ACC112 (cell line): ENCODE results near the gene VTN.

Experiments used
- H2AFZ ChIP-seq: fragments of 200-600 bp; sonication (generic); one replicate; pipeline ENCODE4 v1.6.0; 2017; ENCODE audit warnings: antibody characterized with exemption, low read length; ENCODE audit not compliant: unreplicated experiment
- H3K27ac ChIP-seq: fragments of 200-600 bp; sonication (generic); 2 replicates; pipeline ENCODE4 v1.5.1; 2014; ENCODE audit warnings: low read depth, mild to moderate bottlenecking, antibody characterized with exemption, low read length, moderate library complexity
- H3K27me3 ChIP-seq: fragments of 200-600 bp; sonication (generic); 2 replicates; pipeline ENCODE4 v1.6.1; 2014; ENCODE audit warnings: mild to moderate bottlenecking, antibody characterized with exemption, low read length, moderate library complexity, mixed read lengths; ENCODE audit not compliant: insufficient read depth
- H3K36me3 ChIP-seq: fragments of 200-600 bp; sonication (generic); 2 replicates; pipeline ENCODE4 v1.6.1; 2016; ENCODE audit warnings: mild to moderate bottlenecking, antibody characterized with exemption, low read length, moderate library complexity, mixed read lengths; ENCODE audit not compliant: insufficient read depth
- H3K4me1 ChIP-seq: fragments of 200-600 bp; sonication (generic); one replicate; pipeline ENCODE4 v1.6.1; 2016; ENCODE audit warnings: low read length, mixed read lengths; ENCODE audit not compliant: insufficient read depth, unreplicated experiment, control insufficient read depth
- H3K4me3 ChIP-seq: fragments of 200-600 bp; sonication (generic); 2 replicates; pipeline ENCODE4 v1.5.1; 2014; ENCODE audit warnings: mild to moderate bottlenecking, low read depth, low read length
- H3K79me2 ChIP-seq: fragments of 200-600 bp; sonication (generic); one replicate; pipeline ENCODE4 v1.6.0; 2016; ENCODE audit warnings: low read length; ENCODE audit not compliant: control insufficient read depth, unreplicated experiment, insufficient read depth

Gene VTN

GRCh38 chr17:28333083-28333746 is 36.9 kb downstream of the VTN start:
- no peaks in the 10 kb centered on the region for H3K27me3 ChIP-seq
- H3K4me1 ChIP-seq = peaks cover 26% of the 10 kb centered on the region
- no peak overlapping the region; the same call in 1 of the 2 replicates for H3K4me3 ChIP-seq
- peaks cover 10% of the 10 kb centered on the region; the same call in 1 of the 2 replicates for H3K36me3 ChIP-seq
- H3K79me2 ChIP-seq = peaks cover 52% of the 10 kb centered on the region
- H3K27ac ChIP-seq = no peak overlapping the region
- H2AFZ ChIP-seq = no peak overlapping the region

DNA sequence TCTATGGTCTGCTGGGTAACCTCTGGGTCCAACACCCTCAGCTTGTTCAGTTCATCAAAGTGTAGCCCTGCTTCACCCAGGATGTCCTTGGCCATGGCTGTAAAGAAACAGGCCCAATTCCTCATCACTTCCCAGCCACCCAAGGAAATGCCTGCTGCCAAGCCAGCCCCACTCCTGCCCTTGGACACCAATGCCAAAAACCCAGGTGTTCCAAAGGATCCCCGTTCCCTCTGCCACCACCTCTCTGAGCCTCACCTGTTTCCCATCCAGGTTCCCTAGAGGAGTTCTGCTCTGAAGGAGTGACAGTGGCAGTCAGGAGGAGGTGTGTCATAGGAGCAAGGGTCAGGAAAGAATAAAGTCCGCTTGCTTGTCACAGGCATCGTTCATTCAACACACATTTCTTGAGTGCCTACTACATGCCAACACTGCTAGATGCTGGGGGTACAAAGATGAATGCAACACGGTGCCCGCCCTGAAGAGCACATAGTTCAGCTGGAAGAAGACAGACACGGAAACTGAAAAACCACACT is 38.2 kb downstream of the VTN start:
- H3K4me3 ChIP-seq = no peak overlapping the region
- H3K4me1 ChIP-seq = peaks cover 16% of the 10 kb centered on the region
- no peaks in the 10 kb centered on the region for H3K27me3 ChIP-seq
- no peak overlapping the region for H3K27ac ChIP-seq
- H3K36me3 ChIP-seq = peaks cover 10% of the 10 kb centered on the region; the same call in 1 of the 2 replicates
- no peak overlapping the region for H2AFZ ChIP-seq
- H3K79me2 ChIP-seq = peaks cover 39% of the 10 kb centered on the region

- Histone ChIP-seq H3K27ac (no peak overlapping the region), H3K4me1 (peaks cover 9% of the 10 kb centered on the region), H2AFZ (no peak overlapping the region), H3K4me3 (no peak overlapping the region), H3K79me2 (peaks cover 29% of the 10 kb centered on the region), H3K27me3 (no peaks in the 10 kb centered on the region), H3K36me3 (peaks cover 10% of the 10 kb centered on the region; the same call in 1 of the 2 replicates)
These were observed 39.4 kb downstream of the VTN start for GRCh38 chr17:28330671-28331070.

DNA sequence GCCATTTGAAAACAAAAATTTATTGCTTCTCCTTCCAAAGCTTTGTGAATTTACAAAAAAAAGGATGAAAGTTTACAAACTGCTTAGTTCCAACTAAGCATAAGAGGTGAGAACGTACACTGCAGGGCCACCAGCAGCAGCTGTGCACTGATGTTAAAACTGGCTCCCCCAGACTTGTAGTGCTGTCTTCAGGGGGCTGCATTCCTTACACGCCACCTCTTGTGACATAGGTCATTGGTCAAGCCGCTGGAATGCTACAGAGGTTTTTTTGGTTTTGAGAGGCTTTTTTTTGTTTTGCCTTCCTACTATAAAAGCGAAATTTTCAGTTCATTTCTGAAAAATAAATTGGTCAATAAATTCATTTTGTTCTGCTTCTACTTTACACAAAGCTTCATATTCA is 41.8 kb downstream of the VTN start:
- H2AFZ ChIP-seq = no peak overlapping the region
- H3K4me1 ChIP-seq = no peaks in the 10 kb centered on the region
- H3K27ac ChIP-seq = no peak overlapping the region
- peaks cover 10% of the 10 kb centered on the region; the same call in 1 of the 2 replicates for H3K36me3 ChIP-seq
- H3K79me2 ChIP-seq = peaks cover 11% of the 10 kb centered on the region
- no peak overlapping the region for H3K4me3 ChIP-seq
- no peaks in the 10 kb centered on the region for H3K27me3 ChIP-seq

GRCh38 chr17:28327709-28328108 is 42.4 kb downstream of the VTN start:
- H3K27ac ChIP-seq = no peak overlapping the region
- no peak overlapping the region for H3K4me3 ChIP-seq
- H3K4me1 ChIP-seq = no peaks in the 10 kb centered on the region
- H2AFZ ChIP-seq = no peak overlapping the region
- no peaks in the 10 kb centered on the region for H3K27me3 ChIP-seq
- H3K36me3 ChIP-seq = peaks cover 10% of the 10 kb centered on the region; the same call in 1 of the 2 replicates
- H3K79me2 ChIP-seq = peaks cover 4% of the 10 kb centered on the region

DNA sequence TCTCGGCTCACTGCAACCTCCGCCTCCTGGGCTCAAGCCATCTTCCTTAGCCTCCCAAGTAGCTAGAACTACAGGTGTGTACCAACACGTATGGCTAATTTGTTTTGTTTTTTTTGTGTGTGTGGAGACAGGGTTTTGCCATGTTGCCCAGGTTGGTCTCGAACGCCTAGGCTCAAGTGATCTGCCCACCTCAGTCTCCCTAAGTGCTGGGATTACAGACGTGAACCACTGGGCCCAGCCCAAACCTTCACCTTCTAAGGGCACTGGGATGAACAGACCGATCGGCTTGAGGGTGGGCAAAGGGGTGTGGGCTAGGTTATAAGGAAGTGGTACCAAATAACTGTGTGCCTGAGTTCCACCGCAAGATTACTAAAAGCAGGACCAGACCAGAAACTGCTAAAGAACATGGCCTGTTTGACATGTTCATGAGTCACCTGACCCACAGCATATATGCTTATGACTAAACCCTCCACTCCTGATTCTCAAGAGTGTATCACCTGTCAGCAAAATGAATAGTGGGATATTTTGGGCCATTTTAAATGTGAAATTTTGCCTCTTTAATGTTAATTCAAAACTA is 43.0 kb downstream of the VTN start:
- H3K27ac ChIP-seq = no peak overlapping the region
- no peak overlapping the region for H3K4me3 ChIP-seq
- peaks cover under 1% of the 10 kb centered on the region for H3K79me2 ChIP-seq
- H3K36me3 ChIP-seq = peaks cover 10% of the 10 kb centered on the region; the same call in 1 of the 2 replicates
- no peaks in the 10 kb centered on the region for H3K27me3 ChIP-seq
- no peaks in the 10 kb centered on the region for H3K4me1 ChIP-seq
- no peak overlapping the region for H2AFZ ChIP-seq

DNA sequence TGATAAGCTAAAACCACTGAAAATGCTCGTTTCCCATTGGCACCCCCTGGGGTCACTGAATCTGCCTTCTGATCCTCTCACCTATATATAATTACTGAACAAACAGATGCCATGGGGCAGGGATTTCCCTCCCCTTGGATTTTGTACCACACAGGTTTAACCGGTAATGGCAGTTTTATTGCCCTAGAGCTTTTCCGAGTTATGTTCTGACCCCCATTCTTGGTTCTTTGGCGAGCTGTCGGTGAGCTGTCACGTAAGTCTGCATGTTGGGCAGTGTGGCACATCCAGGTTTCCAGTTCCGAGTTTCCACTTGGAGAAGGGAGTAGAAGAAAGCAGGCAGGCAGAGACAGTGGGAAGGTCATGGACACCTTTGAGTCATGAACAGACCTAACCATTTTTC is 44.0 kb downstream of the VTN start:
- no peak overlapping the region for H3K4me3 ChIP-seq
- H3K4me1 ChIP-seq = no peaks in the 10 kb centered on the region
- H3K36me3 ChIP-seq = peaks cover 10% of the 10 kb centered on the region; the same call in 1 of the 2 replicates
- no peak overlapping the region for H3K27ac ChIP-seq
- no peak overlapping the region for H2AFZ ChIP-seq
- no peaks in the 10 kb centered on the region for H3K27me3 ChIP-seq
- no peaks in the 10 kb centered on the region for H3K79me2 ChIP-seq

GRCh38 chr17:28325211-28325610 is 44.9 kb downstream of the VTN start:
- H3K27me3 ChIP-seq = no peaks in the 10 kb centered on the region
- peaks cover 4% of the 10 kb centered on the region for H3K4me1 ChIP-seq
- H3K27ac ChIP-seq = no peak overlapping the region
- H2AFZ ChIP-seq = no peak overlapping the region
- peaks cover 10% of the 10 kb centered on the region; the same call in 1 of the 2 replicates for H3K36me3 ChIP-seq
- peaks cover 2% of the 10 kb centered on the region for H3K79me2 ChIP-seq
- H3K4me3 ChIP-seq = no peak overlapping the region

- Histone ChIP-seq H3K36me3 (peaks cover 10% of the 10 kb centered on the region; the same call in 1 of the 2 replicates), H3K27ac (no peak overlapping the region), H3K4me3 (no peak overlapping the region), H3K4me1 (peaks cover 7% of the 10 kb centered on the region), H2AFZ (no peak overlapping the region), H3K27me3 (no peaks in the 10 kb centered on the region), H3K79me2 (peaks cover 6% of the 10 kb centered on the region)
These were observed 45.3 kb downstream of the VTN start for GRCh38 chr17:28324781-28325180.

DNA sequence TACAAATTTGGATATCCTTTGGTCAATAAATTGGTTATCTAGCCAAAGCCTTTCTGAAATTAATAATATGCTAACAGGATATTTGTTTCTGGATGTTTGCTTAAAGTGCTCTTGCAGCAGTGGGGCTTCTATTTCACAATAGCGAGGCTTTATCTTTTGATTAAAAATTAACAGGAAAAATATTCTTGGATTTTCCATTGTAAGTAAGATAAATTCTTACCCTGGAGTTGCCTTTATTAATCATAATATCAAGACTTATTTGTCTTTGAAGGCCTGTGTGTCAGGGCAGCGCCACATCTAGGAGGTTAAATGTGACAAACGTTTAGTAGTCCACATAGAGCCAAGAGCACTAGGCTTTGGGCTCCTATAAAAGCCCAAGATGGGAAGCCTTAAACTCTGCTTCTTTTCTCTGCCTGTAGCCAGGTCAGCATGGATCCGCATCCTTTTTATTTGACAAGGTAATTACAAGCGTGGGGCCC is 45.8 kb downstream of the VTN start:
- no peak overlapping the region for H3K4me3 ChIP-seq
- no peak overlapping the region for H3K27ac ChIP-seq
- H2AFZ ChIP-seq = no peak overlapping the region
- peaks cover 10% of the 10 kb centered on the region; the same call in 1 of the 2 replicates for H3K36me3 ChIP-seq
- no peaks in the 10 kb centered on the region for H3K27me3 ChIP-seq
- H3K79me2 ChIP-seq = peaks cover 6% of the 10 kb centered on the region
- peaks cover 7% of the 10 kb centered on the region for H3K4me1 ChIP-seq
